K562 (cell line): ENCODE measurements around the gene TMEM222. TPM values are rescaled to one million over a fixed set of nuclear protein-coding genes. Genes with fewer than 3 reads are reported as not detected.
A peak's percentile ranks its signal among the peaks of the same experiment; 100 is the strongest.

Experiments
- ATAC-seq: fragments of 200-7000 bp; cut with Tn5 transposase; 3 replicates; pipeline ENCODE4 v1.9.1; 2020; ENCODE audit warnings: moderate library complexity
- BruUV-seq: library from RNA; stranded (reverse); fragments of 400-500 nt; replicated peaks from 2 replicates; lab custom pipeline; 2021; lab: Mats Ljungman, UMichigan
- CTCF ChIA-PET: fragments of 300-600 bp; formaldehyde crosslinking; extraction: SDS; loops from one replicate; lab custom pipeline; 2021; ENCODE audit warnings: low intra/inter-chr PET ratio; lab: Yijun Ruan, JAX
- POLR2A ChIA-PET: fragments of 300-600, 350-650 bp; sonication (Branson Sonifier 250); formaldehyde crosslinking; extraction: SDS; loops from one replicate; lab custom pipeline; 2021; ENCODE audit warnings: antibody characterized with exemption, inconsistent platforms; lab: Yijun Ruan, JAX
- DNase-seq, 4 experiments: peaks; one replicate each; pipeline versions ENCODE4 v3.0.0 to v3.0.0-alpha.2; 2011 to 2018; ENCODE audit warnings: low spot score in 3 of 4, mixed read lengths in 3 of 4; ENCODE audit errors: extremely low read depth in 1 of 4
- FAIRE-seq: peaks from 2 replicates; lab custom pipeline; 2011; peaks lifted over from hg19 to GRCh38; lab: Jason Lieb, UNC
- H2AFZ ChIP-seq: 2 replicates; pipeline ENCODE4 v1.6.0; 2011; ENCODE audit warnings: low read depth, low read length, control low read depth, inconsistent platforms
- H3K27ac ChIP-seq: fragments of 200-600 bp; 3 replicates; pipeline ENCODE4 v1.8.0; 2011; ENCODE audit warnings: low read depth, mild to moderate bottlenecking, control low read depth, inconsistent platforms, low read length, moderate library complexity, mixed read lengths; ENCODE audit errors: extremely low read depth
- H3K27me3 ChIP-seq, 2 experiments: fragments of 300-600 bp in 1 of 2; 2 replicates in 1 of 2; 3 replicates in 1 of 2; pipeline versions ENCODE4 v1.6.0 to v1.8.0; 2011; ENCODE audit warnings: inconsistent platforms in 2 of 2, low read length in 2 of 2, mild to moderate bottlenecking in 1 of 2, mixed read lengths in 1 of 2, moderate library complexity in 1 of 2; ENCODE audit not compliant: control insufficient read depth in 2 of 2, insufficient read depth in 2 of 2
- H3K36me3 ChIP-seq: fragments of 300-600 bp; 3 replicates; pipeline ENCODE4 v1.8.0; 2011; ENCODE audit warnings: mild to moderate bottlenecking, low read length, inconsistent platforms; ENCODE audit not compliant: control insufficient read depth, insufficient read depth
- H3K4me1 ChIP-seq, 2 experiments: fragments of 200-600 bp in 1 of 2; replicated peaks in 1 of 2; 2 replicates in 1 of 2; 3 replicates in 1 of 2; pipeline versions ENCODE4 v1.5.1 to v1.8.0; 2011; ENCODE audit warnings: inconsistent platforms in 2 of 2, low read length in 2 of 2, mild to moderate bottlenecking in 1 of 2, mixed read lengths in 1 of 2, moderate library complexity in 1 of 2; ENCODE audit not compliant: control insufficient read depth in 2 of 2, insufficient read depth in 2 of 2
- H3K4me2 ChIP-seq: 2 replicates; pipeline ENCODE4 v1.6.1; 2011; ENCODE audit warnings: low read length, control low read depth, inconsistent platforms, mixed read lengths; ENCODE audit not compliant: insufficient read depth
- H3K4me3 ChIP-seq: fragments of 200-600 bp; sonication (generic), shearing (Covaris generic); 2 replicates; pipeline ENCODE4 v1.5.1; 2016; ENCODE audit warnings: control low read depth, inconsistent platforms
- H3K79me2 ChIP-seq: fragments of 200-600 bp; 3 replicates; pipeline ENCODE4 v1.8.0; 2011; ENCODE audit warnings: low read length, inconsistent platforms; ENCODE audit not compliant: control insufficient read depth, insufficient read depth
- H3K9ac ChIP-seq, 2 experiments: 2 replicates each; pipeline versions ENCODE4 v1.6.0 to v1.6.1; 2011; ENCODE audit warnings: low read depth in 2 of 2, low read length in 2 of 2, control low read depth in 1 of 2, inconsistent platforms in 1 of 2, mild to moderate bottlenecking in 1 of 2, mixed read lengths in 1 of 2; ENCODE audit not compliant: insufficient read depth in 1 of 2
- H3K9me1 ChIP-seq: one replicate; pipeline ENCODE4 v1.6.0; 2011; ENCODE audit warnings: inconsistent platforms, mild to moderate bottlenecking, low read length, moderate library complexity; ENCODE audit not compliant: control insufficient read depth, insufficient read depth
- H3K9me3 ChIP-seq: replicated peaks from 2 replicates; pipeline ENCODE4 v1.5.1; 2011; ENCODE audit warnings: low read depth, low read length, inconsistent platforms; ENCODE audit not compliant: control insufficient read depth, insufficient read depth
- H4K20me1 ChIP-seq: replicated peaks from 2 replicates; pipeline ENCODE4 v1.6.1; 2011; ENCODE audit warnings: low read length, inconsistent platforms, mixed read lengths; ENCODE audit not compliant: control insufficient read depth, insufficient read depth
- BCOR ChIP-seq: fragments of 450-650 bp; IDR thresholded peaks from 2 replicates; pipeline ENCODE4 v1.6.1; 2016
- DPF2 ChIP-seq: fragments of 450-650 bp; IDR thresholded peaks from 2 replicates; pipeline ENCODE4 v1.6.1; 2016
- ETV5 ChIP-seq: sonication (generic); formaldehyde crosslinking; IDR thresholded peaks from 2 replicates; pipeline ENCODE4 v1.4.0; 2020; ENCODE audit warnings: low read depth, mild to moderate bottlenecking, missing genetic modification reagents
- EZH2 ChIP-seq: IDR thresholded peaks from 2 replicates; pipeline ENCODE4 v1.6.1; 2012; ENCODE audit warnings: low read depth, mild to moderate bottlenecking, inconsistent platforms, low read length, borderline replicate concordance
- FOSL1 ChIP-seq: fragments of 200-800 bp; sonication (Bioruptor generic); conservative IDR thresholded peaks from 2 replicates; pipeline ENCODE4 v1.6.1; 2016; ENCODE audit warnings: missing genetic modification characterization, missing compliant biosample characterization
- HNRNPL ChIP-seq: fragments of 200-400 bp; formaldehyde crosslinking; IDR thresholded peaks from 2 replicates; pipeline ENCODE4 v1.6.1; 2017; ENCODE audit warnings: low read depth, mild to moderate bottlenecking, low read length
- KLF1 ChIP-seq: fragments of 450-650 bp; IDR thresholded peaks from 2 replicates; pipeline ENCODE4 v1.6.1; 2016; ENCODE audit warnings: missing genetic modification characterization, missing compliant biosample characterization
- MAFG ChIP-seq: fragments of 450-650 bp; conservative IDR thresholded peaks from 2 replicates; pipeline ENCODE4 v1.6.1; 2016; ENCODE audit warnings: missing genetic modification characterization, missing compliant biosample characterization
- MCM5 ChIP-seq: fragments of 450-650 bp; IDR thresholded peaks from 2 replicates; pipeline ENCODE4 v1.6.1; 2016; ENCODE audit warnings: low read depth
- OTX1 ChIP-seq: fragments of 450-650 bp; formaldehyde crosslinking; IDR thresholded peaks from 2 replicates; pipeline ENCODE4 v1.4.0; 2022; ENCODE audit warnings: mild to moderate bottlenecking
- POLR2B ChIP-seq: fragments of 450-650 bp; IDR thresholded peaks from 2 replicates; pipeline ENCODE4 v1.6.1; 2018; ENCODE audit warnings: low read depth; ENCODE audit not compliant: partially characterized antibody
- SMAD4 ChIP-seq: fragments of 250-450 bp; sonication (Bioruptor Pico); conservative IDR thresholded peaks from 2 replicates; pipeline ENCODE4 v1.8.0; 2021; ENCODE audit warnings: inconsistent platforms, mild to moderate bottlenecking, moderate library complexity
- ZNF274 ChIP-seq: IDR thresholded peaks from 2 replicates; pipeline ENCODE4 v1.6.1; 2011; ENCODE audit warnings: low read depth, mild to moderate bottlenecking, low read length, moderate library complexity, borderline replicate concordance
- ZNF444 ChIP-seq: fragments of 250-450 bp; sonication (Bioruptor Pico); IDR thresholded peaks from 2 replicates; pipeline ENCODE4 v1.4.0; 2020; ENCODE audit warnings: mild to moderate bottlenecking, moderate library complexity
- ZNF764 ChIP-seq: fragments of 250-450 bp; sonication (Bioruptor Pico); IDR thresholded peaks from 2 replicates; pipeline ENCODE4 v1.4.0; 2020; ENCODE audit warnings: low read depth, mild to moderate bottlenecking, moderate library complexity
- WGBS: fragments of 100-300 bp; shearing (Covaris generic); methylation state at CpG from one replicate; pipeline ENCODE4 v1.1.6; 2016; ENCODE audit warnings: low coverage, mixed read lengths; ENCODE audit not compliant: insufficient coverage; ENCODE audit errors: missing lambda C conversion rate; 5-methylcytosine and 5-hydroxymethylcytosine counted together
- in situ Hi-C: fragments of 300-500 bp; cut with MboI; formaldehyde crosslinking; loops from 4 replicates; pipeline ENCODE4 v1.15.0; 2018; ENCODE audit warnings: inconsistent platforms, mixed read lengths
- intact Hi-C: fragments of 100-400 bp; cut with micrococcal nuclease; formaldehyde crosslinking; loops from 2 replicates; pipeline ENCODE4 v1.14.2; 2022
- polyA plus RNA-seq, 8 experiments: library from polyadenylated mRNA; depleted of rRNA in 4 of 8; stranded (reverse) in 5 of 8; unstranded in 3 of 8; fragments of >200 nt; fragmentation: Nextera tagmentation in 2 of 8; fragmentation: Illumina TruSeq in 1 of 8; extraction: Ambion mirVana in 2 of 8; extraction: Trizol in 1 of 8; gene quantifications; 2 replicates each; pipeline versions ENCODE4 v1.2.1 to v1.2.3, GENCODE V29; 2011 to 2014; ENCODE audit warnings: inconsistent platforms in 1 of 8, missing spikeins in 1 of 8
- total RNA-seq, 7 experiments: library from RNA; depleted of rRNA in 6 of 7; stranded (reverse); fragments of >200 nt in 6 of 7; fragmentation: Illumina TruSeq in 2 of 7; extraction: Trizol in 2 of 7; gene quantifications; 2 replicates each; pipeline versions ENCODE4 v1.2.1 to v1.2.3, GENCODE V29; 2011 to 2021; ENCODE audit warnings: low replicate concordance in 1 of 7
- TF ChIP-seq, protein P1 (sequence below): fragments of 250-450 bp; sonication (Bioruptor Pico); IDR thresholded peaks from 2 replicates; pipeline ENCODE4 v1.8.0; 2022; ENCODE audit warnings: moderate library complexity, mild to moderate bottlenecking, inconsistent platforms
- TF ChIP-seq, protein P2 (sequence below): sonication (generic); formaldehyde crosslinking; IDR thresholded peaks from 2 replicates; pipeline ENCODE4 v1.8.0; 2022; ENCODE audit warnings: mild to moderate bottlenecking, missing genetic modification reagents
- TF ChIP-seq, protein P3 (sequence below): fragments of 250-450 bp; sonication (Bioruptor Pico); IDR thresholded peaks from 2 replicates; pipeline ENCODE4 v1.9.0; 2021; ENCODE audit warnings: mild to moderate bottlenecking

TMEM222 gene
- total and polyA plus RNA-seq, 9 of the 15 experiments (the other 6 are each of a cell fraction or from before 2014, with no cell fraction given): 6.9 to 48.0 (median 32.8) TPM

DNA sequence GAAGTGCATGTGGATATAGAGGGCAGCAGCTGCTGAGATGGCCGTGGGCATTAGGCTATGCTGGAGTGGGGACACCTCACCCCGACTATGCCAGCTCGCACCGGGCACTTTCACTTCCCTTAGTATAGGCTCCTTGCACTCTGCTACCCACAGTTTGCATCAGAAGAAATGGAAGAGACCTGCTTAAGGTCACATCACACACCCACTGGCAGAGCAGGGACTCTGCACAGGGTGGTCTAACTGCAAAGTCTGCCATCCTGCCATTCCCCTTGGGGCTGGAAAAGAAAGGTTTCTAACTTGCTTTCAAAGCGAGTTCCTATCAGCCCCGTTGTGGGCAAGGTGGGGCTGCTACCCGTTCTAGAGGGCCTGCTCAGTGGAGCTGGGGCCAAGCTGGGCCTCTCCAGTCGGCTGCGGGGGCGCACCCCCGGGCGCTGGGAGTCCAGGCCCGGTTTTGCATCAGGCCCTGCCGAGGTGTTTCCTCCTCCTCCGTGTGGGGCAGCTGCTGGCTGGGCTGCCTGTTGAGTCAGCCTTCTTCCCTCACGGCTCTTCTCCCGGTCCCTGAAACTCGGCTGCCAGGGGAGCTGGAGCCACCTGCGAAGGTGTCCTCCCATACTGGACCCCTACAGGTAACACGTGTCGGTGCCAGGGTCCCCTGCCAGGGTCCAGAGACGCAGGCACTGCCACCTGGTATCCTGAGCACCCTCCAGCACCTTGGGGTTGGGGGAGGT, 19.7 kb downstream of the TMEM222 start, which contains the start of gene SYTL1:
Gene SYTL1, plus strand, starts transcription at position 498 of the 728 bp plus-strand sequence. CDS start 3,313 bp downstream, outside the sequence.
- BruUV-seq: no TSS peak
- no peak for TF ChIP-seq DPF2
- TF ChIP-seq SMAD4: peak; percentile 36
- peak; percentile 44; the same call in 1 of the 2 replicates for TF ChIP-seq ZNF444 (CRISPR knock-in tag)
- no peak for TF ChIP-seq OTX1 (CRISPR knock-in tag)
- TF ChIP-seq ZNF274: no peak
- TF ChIP-seq MCM5: no peak
- TF ChIP-seq ETV5 (CRISPR knock-in tag): 0 out of 2 replicates have a peak, but pooled peaks have one; percentile 6
- TF ChIP-seq HNRNPL: peak; percentile 7; the same call in 1 of the 2 replicates
- TF ChIP-seq FOSL1 (tag): peak; percentile 32; the same call in 1 of the 2 replicates
- TF ChIP-seq, protein P1, sequence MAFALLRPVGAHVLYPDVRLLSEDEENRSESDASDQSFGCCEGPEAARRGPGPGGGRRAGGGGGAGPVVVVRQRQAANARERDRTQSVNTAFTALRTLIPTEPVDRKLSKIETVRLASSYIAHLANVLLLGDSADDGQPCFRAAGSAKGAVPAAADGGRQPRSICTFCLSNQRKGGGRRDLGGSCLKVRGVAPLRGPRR (CRISPR knock-in tag): no peak
- no peak for TF ChIP-seq KLF1
- no peak for TF ChIP-seq BCOR
- TF ChIP-seq MAFG (tag): no peak
- TF ChIP-seq POLR2B: no peak
- TF ChIP-seq ZNF764 (CRISPR knock-in tag): 0 out of 2 replicates have a peak, but pooled peaks have one; percentile 34
- TF ChIP-seq, protein P2, sequence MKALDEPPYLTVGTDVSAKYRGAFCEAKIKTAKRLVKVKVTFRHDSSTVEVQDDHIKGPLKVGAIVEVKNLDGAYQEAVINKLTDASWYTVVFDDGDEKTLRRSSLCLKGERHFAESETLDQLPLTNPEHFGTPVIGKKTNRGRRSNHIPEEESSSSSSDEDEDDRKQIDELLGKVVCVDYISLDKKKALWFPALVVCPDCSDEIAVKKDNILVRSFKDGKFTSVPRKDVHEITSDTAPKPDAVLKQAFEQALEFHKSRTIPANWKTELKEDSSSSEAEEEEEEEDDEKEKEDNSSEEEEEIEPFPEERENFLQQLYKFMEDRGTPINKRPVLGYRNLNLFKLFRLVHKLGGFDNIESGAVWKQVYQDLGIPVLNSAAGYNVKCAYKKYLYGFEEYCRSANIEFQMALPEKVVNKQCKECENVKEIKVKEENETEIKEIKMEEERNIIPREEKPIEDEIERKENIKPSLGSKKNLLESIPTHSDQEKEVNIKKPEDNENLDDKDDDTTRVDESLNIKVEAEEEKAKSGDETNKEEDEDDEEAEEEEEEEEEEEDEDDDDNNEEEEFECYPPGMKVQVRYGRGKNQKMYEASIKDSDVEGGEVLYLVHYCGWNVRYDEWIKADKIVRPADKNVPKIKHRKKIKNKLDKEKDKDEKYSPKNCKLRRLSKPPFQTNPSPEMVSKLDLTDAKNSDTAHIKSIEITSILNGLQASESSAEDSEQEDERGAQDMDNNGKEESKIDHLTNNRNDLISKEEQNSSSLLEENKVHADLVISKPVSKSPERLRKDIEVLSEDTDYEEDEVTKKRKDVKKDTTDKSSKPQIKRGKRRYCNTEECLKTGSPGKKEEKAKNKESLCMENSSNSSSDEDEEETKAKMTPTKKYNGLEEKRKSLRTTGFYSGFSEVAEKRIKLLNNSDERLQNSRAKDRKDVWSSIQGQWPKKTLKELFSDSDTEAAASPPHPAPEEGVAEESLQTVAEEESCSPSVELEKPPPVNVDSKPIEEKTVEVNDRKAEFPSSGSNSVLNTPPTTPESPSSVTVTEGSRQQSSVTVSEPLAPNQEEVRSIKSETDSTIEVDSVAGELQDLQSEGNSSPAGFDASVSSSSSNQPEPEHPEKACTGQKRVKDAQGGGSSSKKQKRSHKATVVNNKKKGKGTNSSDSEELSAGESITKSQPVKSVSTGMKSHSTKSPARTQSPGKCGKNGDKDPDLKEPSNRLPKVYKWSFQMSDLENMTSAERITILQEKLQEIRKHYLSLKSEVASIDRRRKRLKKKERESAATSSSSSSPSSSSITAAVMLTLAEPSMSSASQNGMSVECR (CRISPR knock-in tag): 0 out of 2 replicates have a peak, but pooled peaks have one; percentile 38
- TF ChIP-seq, protein P3, sequence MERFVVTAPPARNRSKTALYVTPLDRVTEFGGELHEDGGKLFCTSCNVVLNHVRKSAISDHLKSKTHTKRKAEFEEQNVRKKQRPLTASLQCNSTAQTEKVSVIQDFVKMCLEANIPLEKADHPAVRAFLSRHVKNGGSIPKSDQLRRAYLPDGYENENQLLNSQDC (CRISPR knock-in tag): no peak
- TF ChIP-seq EZH2: no peak

More for the DNA sequence above, 19.7 kb downstream of the TMEM222 start, which contains the start of gene SYTL1:
- no peaks in the 10 kb centered on the region for H3K9me1 ChIP-seq
- WGBS: 30% methylated on average over 19 of the region's 22 CpGs
- CTCF ChIA-PET: interaction anchor here (0.7 to 1.0 kb wide), 2 partner anchors 9 to 147 kb away, joined by 3 read pairs; no protein-coding TSS in a partner anchor
- no peaks in the 10 kb centered on the region for H4K20me1 ChIP-seq
- H3K27me3 ChIP-seq: no peaks in the 10 kb centered on the region
- peak; percentile 72 to 82 (median 81) for DNase-seq
- H3K9me3 ChIP-seq: no peaks in the 10 kb centered on the region
- H3K9ac ChIP-seq: peak within 1 kb of the TSS; percentile 33 to 87; a peak in 3 of 4 replicates
- H3K4me3 ChIP-seq: peak within 1 kb of the TSS; percentile 33
- H3K36me3 ChIP-seq: peaks cover 2% of the 10 kb centered on the region; the same call in 2 of the 3 replicates
- FAIRE-seq: no peak
- H3K4me1 ChIP-seq: peaks cover 24 to 31% of the 10 kb centered on the region in 2 experiments
- intact Hi-C loops (no loop called here), in situ Hi-C loops (no loop called here)
- peak within 1 kb of the TSS; percentile 48; the same call in 2 of the 3 replicates for H3K27ac ChIP-seq
- peak; percentile 87 for ATAC-seq
- H3K79me2 ChIP-seq: no peaks in the 10 kb centered on the region; the same call in 2 of the 3 replicates
- peak within 1 kb of the TSS; percentile 72 for H3K4me2 ChIP-seq
- POLR2A ChIA-PET: interaction anchor here (0.6 to 2.0 kb wide), 7 partner anchors 9 to 122 kb away, joined by 3 to 14 read pairs (median 5); partner anchors contain the start of gene MAP3K6
- H2AFZ ChIP-seq: peak within 1 kb of the TSS; percentile 79
